ENCODE measurements around the gene TEC. TPM values are rescaled to one million over a fixed set of nuclear protein-coding genes. Genes with fewer than 3 reads are reported as not detected.
A peak's percentile ranks its signal among the peaks of the same experiment; 100 is the strongest.
"Not testable (repeated sequence)": the region's sequence is repeated elsewhere in the genome, so short reads cannot be mapped to it uniquely, and the experiment has no call there.

The TEC gene
- total and polyA plus RNA-seq, 4 donors = 0.98 to 2.6 (median 1.6) TPM

- DNase-seq (ENCODE audit: low read depth in 4 of 6, low spot score in 6 of 6) = peak in 1 of 6 donors; percentile 85
- Histone ChIP-seq H3K4me1 (ENCODE audit: control insufficient read depth, insufficient read depth, low read length) (no peaks in the 10 kb centered on the region), H3K27ac (ENCODE audit: low read depth, low read length) (no peak overlapping the region), H3K4me3 (ENCODE audit: low read depth, low read length) (no peak overlapping the region), H3K27me3 (ENCODE audit: control insufficient read depth, insufficient read depth, low read length) (no peaks in the 10 kb centered on the region), H3K9me3 (ENCODE audit: control insufficient read depth, insufficient read depth, low read length) (no peaks in the 10 kb centered on the region), H3K36me3 (ENCODE audit: control insufficient read depth, insufficient read depth, low read length) (no peaks in the 10 kb centered on the region)
- WGBS (ENCODE audit: insufficient coverage) = no CpG with 5 or more reads among the region's 2 CpGs
Measured at GRCh38 chr4:48297256-48297846, 27.7 kb upstream of the TEC start.

- no peaks in the 10 kb centered on the region for H3K4me1 ChIP-seq (ENCODE audit: control insufficient read depth, insufficient read depth, low read length)
- no peaks in the 10 kb centered on the region for H3K36me3 ChIP-seq (ENCODE audit: control insufficient read depth, insufficient read depth, low read length)
- no peaks in the 10 kb centered on the region for H3K9me3 ChIP-seq (ENCODE audit: control insufficient read depth, insufficient read depth, low read length)
- WGBS (ENCODE audit: insufficient coverage) = 71% methylated on average over 4 of the region's 6 CpGs
- no peak overlapping the region for H3K27ac ChIP-seq (ENCODE audit: low read depth, low read length)
- H3K4me3 ChIP-seq (ENCODE audit: low read depth, low read length) = no peak overlapping the region
- no peaks in the 10 kb centered on the region for H3K27me3 ChIP-seq (ENCODE audit: control insufficient read depth, insufficient read depth, low read length)
- DNase-seq (ENCODE audit: low read depth in 4 of 6, low spot score in 6 of 6) = no peak
Measured at GRCh38 chr4:48296365-48296764, 26.7 kb upstream of the TEC start.

- H3K4me3 ChIP-seq (ENCODE audit: low read depth, low read length) = no peak overlapping the region
Measured at GRCh38 chr4:48295116-48295515, 25.5 kb upstream of the TEC start.

GRCh38 chr4:48292218-48292790 lies 22.7 kb upstream of the TEC start:
- H3K36me3 ChIP-seq (ENCODE audit: control insufficient read depth, insufficient read depth, low read length); H3K4me1 ChIP-seq (ENCODE audit: control insufficient read depth, insufficient read depth, low read length); H3K27ac ChIP-seq (ENCODE audit: low read depth, low read length); DNase-seq (ENCODE audit: low read depth in 4 of 6, low spot score in 6 of 6); H3K27me3 ChIP-seq (ENCODE audit: control insufficient read depth, insufficient read depth, low read length); H3K4me3 ChIP-seq (ENCODE audit: low read depth, low read length); H3K9me3 ChIP-seq (ENCODE audit: control insufficient read depth, insufficient read depth, low read length): not testable (repeated sequence)
- 97% methylated on average over 23 of the region's 40 CpGs for WGBS (ENCODE audit: insufficient coverage)

More at GRCh38 chr4:48295116-48295515, 25.5 kb upstream of the TEC start:
- no peaks in the 10 kb centered on the region for H3K36me3 ChIP-seq (ENCODE audit: control insufficient read depth, insufficient read depth, low read length)
- H3K27me3 ChIP-seq (ENCODE audit: control insufficient read depth, insufficient read depth, low read length) = no peaks in the 10 kb centered on the region
- no peaks in the 10 kb centered on the region for H3K4me1 ChIP-seq (ENCODE audit: control insufficient read depth, insufficient read depth, low read length)
- no peaks in the 10 kb centered on the region for H3K9me3 ChIP-seq (ENCODE audit: control insufficient read depth, insufficient read depth, low read length)
- H3K27ac ChIP-seq (ENCODE audit: low read depth, low read length) = no peak overlapping the region
- DNase-seq (ENCODE audit: low read depth in 4 of 6, low spot score in 6 of 6) = no peak

GRCh38 chr4:48290146-48290772 lies 20.6 kb upstream of the TEC start:
- Histone ChIP-seq H3K36me3 (ENCODE audit: control insufficient read depth, insufficient read depth, low read length) (no peaks in the 10 kb centered on the region), H3K4me3 (ENCODE audit: low read depth, low read length) (no peak overlapping the region), H3K27ac (ENCODE audit: low read depth, low read length) (no peak overlapping the region), H3K4me1 (ENCODE audit: control insufficient read depth, insufficient read depth, low read length) (no peaks in the 10 kb centered on the region), H3K9me3 (ENCODE audit: control insufficient read depth, insufficient read depth, low read length) (no peaks in the 10 kb centered on the region), H3K27me3 (ENCODE audit: control insufficient read depth, insufficient read depth, low read length) (no peaks in the 10 kb centered on the region)
- DNase-seq (ENCODE audit: low read depth in 4 of 6, low spot score in 6 of 6) = no peak
- 71% methylated on average over 3 of the region's 5 CpGs for WGBS (ENCODE audit: insufficient coverage)

GRCh38 chr4:48286060-48286459 lies 16.4 kb upstream of the TEC start:
- not testable (repeated sequence) for H3K4me1 ChIP-seq (ENCODE audit: control insufficient read depth, insufficient read depth, low read length); H3K27ac ChIP-seq (ENCODE audit: low read depth, low read length); H3K4me3 ChIP-seq (ENCODE audit: low read depth, low read length); H3K27me3 ChIP-seq (ENCODE audit: control insufficient read depth, insufficient read depth, low read length); H3K9me3 ChIP-seq (ENCODE audit: control insufficient read depth, insufficient read depth, low read length); H3K36me3 ChIP-seq (ENCODE audit: control insufficient read depth, insufficient read depth, low read length); DNase-seq (ENCODE audit: low read depth in 4 of 6, low spot score in 6 of 6)
- no CpG with 5 or more reads among the region's 2 CpGs for WGBS (ENCODE audit: insufficient coverage)

- H3K27ac ChIP-seq (ENCODE audit: low read depth, low read length) = not testable (repeated sequence)
Measured at GRCh38 chr4:48285640-48286039, 16.0 kb upstream of the TEC start.

GRCh38 chr4:48275686-48276085 lies 6.0 kb upstream of the TEC start:
- Histone ChIP-seq H3K27me3 (ENCODE audit: control insufficient read depth, insufficient read depth, low read length) (no peaks in the 10 kb centered on the region), H3K9me3 (ENCODE audit: control insufficient read depth, insufficient read depth, low read length) (no peaks in the 10 kb centered on the region), H3K4me3 (ENCODE audit: low read depth, low read length) (no peak overlapping the region), H3K4me1 (ENCODE audit: control insufficient read depth, insufficient read depth, low read length) (no peaks in the 10 kb centered on the region), H3K36me3 (ENCODE audit: control insufficient read depth, insufficient read depth, low read length) (no peaks in the 10 kb centered on the region), H3K27ac (ENCODE audit: low read depth, low read length) (no peak overlapping the region)
- WGBS (ENCODE audit: insufficient coverage) = no CpG with 5 or more reads among the region's 2 CpGs
- no peak for DNase-seq (ENCODE audit: low read depth in 4 of 6, low spot score in 6 of 6)

More at GRCh38 chr4:48285640-48286039, 16.0 kb upstream of the TEC start:
- not testable (repeated sequence) for H3K27me3 ChIP-seq (ENCODE audit: control insufficient read depth, insufficient read depth, low read length); H3K36me3 ChIP-seq (ENCODE audit: control insufficient read depth, insufficient read depth, low read length); H3K4me3 ChIP-seq (ENCODE audit: low read depth, low read length); DNase-seq (ENCODE audit: low read depth in 4 of 6, low spot score in 6 of 6); H3K4me1 ChIP-seq (ENCODE audit: control insufficient read depth, insufficient read depth, low read length); H3K9me3 ChIP-seq (ENCODE audit: control insufficient read depth, insufficient read depth, low read length)
- no CpG with 5 or more reads among the region's 5 CpGs for WGBS (ENCODE audit: insufficient coverage)

- no peak for DNase-seq (ENCODE audit: low read depth in 4 of 6, low spot score in 6 of 6)
- Histone ChIP-seq H3K4me1 (ENCODE audit: control insufficient read depth, insufficient read depth, low read length) (no peaks in the 10 kb centered on the region), H3K9me3 (ENCODE audit: control insufficient read depth, insufficient read depth, low read length) (no peaks in the 10 kb centered on the region), H3K27me3 (ENCODE audit: control insufficient read depth, insufficient read depth, low read length) (no peaks in the 10 kb centered on the region), H3K4me3 (ENCODE audit: low read depth, low read length) (no peak overlapping the region), H3K36me3 (ENCODE audit: control insufficient read depth, insufficient read depth, low read length) (no peaks in the 10 kb centered on the region), H3K27ac (ENCODE audit: low read depth, low read length) (no peak overlapping the region)
- WGBS (ENCODE audit: insufficient coverage) = 80% methylated on average over 1 of the region's 3 CpGs
Measured at GRCh38 chr4:48275247-48275646, 5.6 kb upstream of the TEC start.

GRCh38 chr4:48271626-48272025 lies 2.0 kb upstream of the TEC start:
- peaks cover 10% of the 10 kb centered on the region for H3K4me1 ChIP-seq (ENCODE audit: control insufficient read depth, insufficient read depth, low read length)
- peaks cover 4% of the 10 kb centered on the region for H3K27me3 ChIP-seq (ENCODE audit: control insufficient read depth, insufficient read depth, low read length)

More at GRCh38 chr4:48271626-48272025, 2.0 kb upstream of the TEC start:
- H3K27ac ChIP-seq (ENCODE audit: low read depth, low read length) = no peak overlapping the region
- no peaks in the 10 kb centered on the region for H3K36me3 ChIP-seq (ENCODE audit: control insufficient read depth, insufficient read depth, low read length)
- no peak for DNase-seq (ENCODE audit: low read depth in 4 of 6, low spot score in 6 of 6)
- H3K9me3 ChIP-seq (ENCODE audit: control insufficient read depth, insufficient read depth, low read length) = no peaks in the 10 kb centered on the region
- WGBS (ENCODE audit: insufficient coverage) = 95% methylated on average over 9 of the region's 11 CpGs
- H3K4me3 ChIP-seq (ENCODE audit: low read depth, low read length) = no peak overlapping the region
